ENCODE measurements around the gene UBE2O. TPM values are rescaled to one million over a fixed set of nuclear protein-coding genes. Genes with fewer than 3 reads are reported as not detected.

UBE2O gene
- total RNA-seq: 14.8 and 19.9 TPM in 2 replicates

GRCh38 chr17:76452660-76453430 lies at the start of gene UBE2O:
Gene UBE2O, minus strand, starts transcription at chr17:76453152. Its CDS starts 11 bp downstream, at chr17:76453141.

GRCh38 chr17:76501018-76501826 lies 48.3 kb upstream of the UBE2O start, which contains the start of gene RHBDF2:
Gene RHBDF2, minus strand, starts transcription at chr17:76501423. Its CDS starts 19,899 bp downstream, at chr17:76481524.

GRCh38 chr17:76467366-76467765 lies 14.4 kb upstream of the UBE2O start, which contains the start of gene AANAT:
Gene AANAT, plus strand, starts transcription at chr17:76467603. Its CDS starts 1,144 bp downstream, at chr17:76468747.

GRCh38 chr17:76384222-76384986 lies 68.5 kb downstream of the UBE2O start, which contains the start of gene SPHK1:
Gene SPHK1, plus strand, starts transcription at chr17:76384609. Its CDS starts 1,036 bp downstream, at chr17:76385645.

GRCh38 chr17:76353599-76354316 lies 99.2 kb downstream of the UBE2O start, which contains the start of gene PRPSAP1:
Gene PRPSAP1, minus strand, starts transcription at chr17:76353916. Its CDS starts 213 bp downstream, at chr17:76353703.

Other genes with a start within 250 kb of the UBE2O start
- 0.07 and 1.4 TPM in 2 replicates for gene RNF157, start 212.7 kb downstream of the UBE2O start, total RNA-seq
- 11.7 and 13.0 TPM in 2 replicates for gene UBALD2, start 187.8 kb downstream of the UBE2O start, total RNA-seq
- 0.78 and 1.3 TPM in 2 replicates for gene QRICH2, start 144.9 kb downstream of the UBE2O start, total RNA-seq
- 34.9 and 45.1 TPM in 2 replicates for gene PRPSAP1, start 99.2 kb downstream of the UBE2O start, total RNA-seq
- 95.6 and 114 TPM in 2 replicates for gene SPHK1, start 68.5 kb downstream of the UBE2O start, total RNA-seq
- not detected in 2 replicates for gene AANAT, start 14.5 kb upstream of the UBE2O start, total RNA-seq
- 31.3 and 39.7 TPM in 2 replicates for gene RHBDF2, start 48.3 kb upstream of the UBE2O start, total RNA-seq
- 9.9 and 11.1 TPM in 2 replicates for gene CYGB, start 84.6 kb upstream of the UBE2O start, total RNA-seq
- 0.35 and 1.6 TPM in 2 replicates for gene PRCD, start 86.9 kb upstream of the UBE2O start, total RNA-seq
- 62.2 and 86.3 TPM in 2 replicates for gene ST6GALNAC2, start 132.7 kb upstream of the UBE2O start, total RNA-seq
- 9.9 and 12.2 TPM in 2 replicates for gene ST6GALNAC1, start 190.6 kb upstream of the UBE2O start, total RNA-seq

Data from airway epithelial cell (primary cell).